Measurements from ENCODE around the gene LHFPL3. TPM values are rescaled to one million over a fixed set of nuclear protein-coding genes. Genes with fewer than 3 reads are reported as not detected.
"Not testable (repeated sequence)": the region's sequence is repeated elsewhere in the genome, so short reads cannot be mapped to it uniquely, and the experiment has no call there.

The LHFPL3 gene
- not detected in 2 replicates for polyA plus RNA-seq (2012; rRNA removed)
- not detected in 2 replicates for polyA plus RNA-seq (2012; cell fraction: cytosol; rRNA removed)
- not detected in 2 replicates for polyA plus RNA-seq (2012; cell fraction: nucleus; rRNA removed)

GRCh38 chr7:104328296-104328969, at the start of gene LHFPL3:
LHFPL3 (plus strand) TSS chr7:104328603.
- no peaks in the 10 kb centered on the region for H3K9me3 ChIP-seq
- no peaks in the 10 kb centered on the region for H3K36me3 ChIP-seq (replicated peaks in 1 of 2; ENCODE audit: control insufficient read depth in 1 of 2, insufficient read depth in 2 of 2, low read length in 1 of 2)
- H3K4me1 ChIP-seq (ENCODE audit: control insufficient read depth in 1 of 2, insufficient read depth in 2 of 2, low read depth in 1 of 2, low read length in 1 of 2) = peaks cover 0 to 5% of the 10 kb centered on the region in 2 experiments; a peak in 1 of 4 replicates
- no peaks in the 10 kb centered on the region for H3K79me2 ChIP-seq (ENCODE audit: insufficient read depth)
- H3K27me3 ChIP-seq (ENCODE audit: insufficient read depth) = peaks cover 43% of the 10 kb centered on the region
- H2AFZ ChIP-seq (ENCODE audit: low read depth) = peak within 1 kb of the TSS; percentile 35; the same call in 1 of the 2 replicates
- ChIA-PET CTCF (interaction anchor here (0.6 to 3.0 kb wide), 7 partner anchors 12 to 555 kb away, joined by 3 to 17 read pairs (median 5); no protein-coding TSS in a partner anchor), POLR2A (interaction anchor here (0.7 kb wide), 1 partner anchor 9 kb away, joined by 3 read pairs; no protein-coding TSS in a partner anchor)
- DNase-seq = peak; percentile 79
- H3F3A ChIP-seq (replicated peaks; ENCODE audit: insufficient read depth) = no peaks in the 10 kb centered on the region
- peak within 1 kb of the TSS; percentile 82 for H3K4me2 ChIP-seq
- no peak within 1 kb of the TSS for H3K27ac ChIP-seq (ENCODE audit: low read depth in 2 of 2, low read length in 1 of 2)
- no peaks in the 10 kb centered on the region for H4K20me1 ChIP-seq (ENCODE audit: insufficient read depth)
- peak in 1 of 2 experiments; percentile 7; a peak in 1 of 4 replicates for TF ChIP-seq EP300 (IDR thresholded peaks at IDR 0.05; ENCODE audit: borderline replicate concordance in 1 of 2, low read depth in 1 of 2, low read length in 1 of 2)
- no peak for TF ChIP-seq TAF1 (IDR thresholded peaks at IDR 0.05; ENCODE audit: borderline replicate concordance, low read depth, low read length)
- TF ChIP-seq MAX (IDR thresholded peaks at IDR 0.05; ENCODE audit: low read depth) = no peak
- peak within 1 kb of the TSS; percentile 30 to 57 for H3K4me3 ChIP-seq (ENCODE audit: low read depth in 2 of 2, low read length in 1 of 2)
- no peak within 1 kb of the TSS for H3K9ac ChIP-seq
- WGBS (ENCODE audit: low lambda C conversion rate) = 5% methylated on average over 37 of the region's 62 CpGs
- H3K9me2 ChIP-seq = no peaks in the 10 kb centered on the region

GRCh38 chr7:104281685-104282084, 46.7 kb upstream of the LHFPL3 start:
- H3K9me3 ChIP-seq; H4K20me1 ChIP-seq (ENCODE audit: insufficient read depth); H3K79me2 ChIP-seq (ENCODE audit: insufficient read depth); H3K27ac ChIP-seq (ENCODE audit: low read depth in 2 of 2, low read length in 1 of 2); DNase-seq; H3K9ac ChIP-seq; H3K27me3 ChIP-seq (ENCODE audit: insufficient read depth); POLR2A ChIA-PET; H3F3A ChIP-seq (replicated peaks; ENCODE audit: insufficient read depth); H2AFZ ChIP-seq (ENCODE audit: low read depth); H3K4me2 ChIP-seq; H3K4me1 ChIP-seq (ENCODE audit: control insufficient read depth in 1 of 2, insufficient read depth in 2 of 2, low read depth in 1 of 2, low read length in 1 of 2); H3K9me2 ChIP-seq; CTCF ChIA-PET; H3K4me3 ChIP-seq (ENCODE audit: low read depth in 2 of 2, low read length in 1 of 2); H3K36me3 ChIP-seq (replicated peaks in 1 of 2; ENCODE audit: control insufficient read depth in 1 of 2, insufficient read depth in 2 of 2, low read length in 1 of 2): not testable (repeated sequence)
- WGBS (ENCODE audit: low lambda C conversion rate) = 4% methylated on average over 2 of the region's 2 CpGs

- ChIA-PET CTCF (interaction anchor here (1.0 to 1.4 kb wide), 2 partner anchors 20 to 561 kb away, joined by 4 read pairs; no protein-coding TSS in a partner anchor), POLR2A (no interaction called here)
- DNase-seq = no peak
- Histone ChIP-seq H3K9me3 (no peaks in the 10 kb centered on the region), H3K79me2 (ENCODE audit: insufficient read depth) (no peaks in the 10 kb centered on the region), H2AFZ (ENCODE audit: low read depth) (no peak overlapping the region), H3K4me1 (ENCODE audit: control insufficient read depth in 1 of 2, insufficient read depth in 2 of 2, low read depth in 1 of 2, low read length in 1 of 2) (no peaks in the 10 kb centered on the region), H3K9me2 (no peaks in the 10 kb centered on the region), H3K4me2 (no peak overlapping the region), H3K4me3 (ENCODE audit: low read depth in 2 of 2, low read length in 1 of 2) (no peak overlapping the region), H3K9ac (no peak overlapping the region), H3K27me3 (ENCODE audit: insufficient read depth) (no peaks in the 10 kb centered on the region), H3K36me3 (replicated peaks in 1 of 2; ENCODE audit: control insufficient read depth in 1 of 2, insufficient read depth in 2 of 2, low read length in 1 of 2) (no peaks in the 10 kb centered on the region), H3F3A (replicated peaks; ENCODE audit: insufficient read depth) (no peaks in the 10 kb centered on the region), H4K20me1 (ENCODE audit: insufficient read depth) (no peaks in the 10 kb centered on the region), H3K27ac (ENCODE audit: low read depth in 2 of 2, low read length in 1 of 2) (no peak overlapping the region)
- 0% methylated on average over 1 of the region's 1 CpG for WGBS (ENCODE audit: low lambda C conversion rate)
- TF ChIP-seq POLR2AphosphoS5 (IDR thresholded peaks at IDR 0.05; ENCODE audit: low read depth, low read length) = no peak
- no peak for TF ChIP-seq NFIC (IDR thresholded peaks at IDR 0.05; ENCODE audit: borderline replicate concordance)
- no peak for TF ChIP-seq MEF2A (IDR thresholded peaks at IDR 0.05; ENCODE audit: borderline replicate concordance, low read depth)
- TF ChIP-seq CTCF (IDR thresholded peaks at IDR 0.05) = no peak
- no peak for TF ChIP-seq JUND (IDR thresholded peaks at IDR 0.05)
- no peak for TF ChIP-seq SMC3 (IDR thresholded peaks at IDR 0.05; ENCODE audit: low read depth, low read length)
- no peak for TF ChIP-seq TCF12 (IDR thresholded peaks at IDR 0.05)
- TF ChIP-seq EZH2phosphoT487 (IDR thresholded peaks at IDR 0.05; ENCODE audit: borderline replicate concordance, low read depth) = no peak
- TF ChIP-seq RAD21 (IDR thresholded peaks at IDR 0.05; ENCODE audit: low read length) = no peak
- TF ChIP-seq YY1 (IDR thresholded peaks at IDR 0.05; ENCODE audit: low read depth) = no peak
- no peak for TF ChIP-seq USF2 (IDR thresholded peaks at IDR 0.05; ENCODE audit: borderline replicate concordance, low read depth, low read length)
- no peak for TF ChIP-seq ELF1 (IDR thresholded peaks at IDR 0.05)
- TF ChIP-seq GABPA (IDR thresholded peaks at IDR 0.05; ENCODE audit: low read depth) = no peak
- no peak for TF ChIP-seq PBX3 (IDR thresholded peaks at IDR 0.05)
- no peak for TF ChIP-seq FOXM1 (IDR thresholded peaks at IDR 0.05; ENCODE audit: low read depth)
- no peak for TF ChIP-seq RCOR1 (IDR thresholded peaks at IDR 0.05; ENCODE audit: low read length)
These were observed 41.6 kb upstream of the LHFPL3 start for GRCh38 chr7:104286839-104287238.

Data from SK-N-SH (cell line).